ENCODE results near the gene ASTN1.

ASTN1 gene

GRCh38 chr1:177164380-177165068, at the start of gene ASTN1:
ASTN1 (minus strand) TSS chr1:177164712; CDS start chr1:177164676, 36 bp downstream.
- DNase-seq: no peak

- no peak for DNase-seq
These were observed 46.7 kb upstream of the ASTN1 start for GRCh38 chr1:177211231-177211630.

- DNase-seq: no peak
These were observed 45.6 kb upstream of the ASTN1 start for GRCh38 chr1:177210071-177210470.

GRCh38 chr1:177209357-177209756, 44.8 kb upstream of the ASTN1 start:
- DNase-seq: no peak

GRCh38 chr1:177208920-177209319, 44.4 kb upstream of the ASTN1 start:
- no peak for DNase-seq

- no peak for DNase-seq
These were observed 42.4 kb upstream of the ASTN1 start for GRCh38 chr1:177206831-177207355.

GRCh38 chr1:177200290-177200689, 35.8 kb upstream of the ASTN1 start:
- no peak for DNase-seq

GRCh38 chr1:177198243-177198642, 33.7 kb upstream of the ASTN1 start:
- no peak for DNase-seq

GRCh38 chr1:177190308-177190970, 25.9 kb upstream of the ASTN1 start:
- no peak for DNase-seq

GRCh38 chr1:177186639-177187038, 22.1 kb upstream of the ASTN1 start:
- no peak for DNase-seq

GRCh38 chr1:177185209-177185608, 20.7 kb upstream of the ASTN1 start:
- DNase-seq: no peak

GRCh38 chr1:177183836-177184235, 19.3 kb upstream of the ASTN1 start:
- DNase-seq: no peak

GRCh38 chr1:177181631-177182291, 17.2 kb upstream of the ASTN1 start:
- DNase-seq: peak; percentile 12

GRCh38 chr1:177181280-177181630, 16.7 kb upstream of the ASTN1 start:
- DNase-seq: no peak

- DNase-seq: no peak
These were observed 10.6 kb upstream of the ASTN1 start for GRCh38 chr1:177174921-177175634.

GRCh38 chr1:177173976-177174375, 9.5 kb upstream of the ASTN1 start:
- DNase-seq: no peak

GRCh38 chr1:177172866-177173265, 8.4 kb upstream of the ASTN1 start:
- DNase-seq: no peak

- DNase-seq: no peak
These were observed 7.8 kb upstream of the ASTN1 start for GRCh38 chr1:177172272-177172671.

GRCh38 chr1:177171536-177172123, 7.1 kb upstream of the ASTN1 start:
- no peak for DNase-seq

- no peak for DNase-seq
These were observed 6.4 kb upstream of the ASTN1 start, which contains the start of gene BRINP2 for GRCh38 chr1:177170756-177171535. BRINP2 (plus strand) TSS chr1:177170958; CDS start chr1:177229877, 58,919 bp downstream.

GRCh38 chr1:177165069-177165439, 542 bp upstream of the ASTN1 start:
- no peak for DNase-seq

GRCh38 chr1:177163844-177164379, 600 bp downstream of the ASTN1 start:
- no peak for DNase-seq
